GM13976 (cell line): ENCODE results near the gene RRP1.

Experiments
- DNase-seq: peaks from one replicate; pipeline ENCODE4 v3.0.0; 2012; ENCODE audit warnings: low spot score
- in situ Hi-C: fragments of 300-500 bp; cut with MboI; formaldehyde crosslinking; loops from one replicate; pipeline ENCODE4 v1.12.0; 2022; ENCODE audit warnings: low sequenced_read_pairs, mixed read lengths, inconsistent platforms; ENCODE audit not compliant: unreplicated experiment
- TF ChIP-seq, protein P1 (sequence below): IDR thresholded peaks from 2 replicates; pipeline ENCODE4 v1.5.1; 2012; ENCODE audit warnings: borderline replicate concordance, mild to moderate bottlenecking; ENCODE audit not compliant: insufficient read depth; ENCODE audit errors: extremely low read depth, missing control alignments, control extremely low read depth

The RRP1 gene

DNA sequence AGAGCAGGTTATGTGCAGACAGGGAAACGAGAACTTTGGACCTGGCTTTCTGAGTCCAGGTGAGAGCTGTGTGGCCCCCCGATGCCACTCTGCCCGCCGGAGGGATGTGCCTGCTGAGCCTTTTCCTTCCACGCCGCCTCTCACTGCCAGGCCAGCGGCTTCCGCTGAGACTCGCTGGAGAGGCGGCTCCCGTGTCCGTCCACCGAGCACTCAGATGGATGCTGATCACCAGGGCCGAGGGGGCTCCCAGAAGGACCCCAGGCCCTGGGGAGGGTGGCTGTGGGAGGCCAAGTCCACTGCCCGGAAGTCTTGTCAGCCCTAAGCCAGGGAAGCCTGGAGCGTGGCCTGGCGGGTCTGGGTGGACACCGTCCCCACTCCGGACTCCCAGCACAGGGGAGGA, 29.7 kb upstream of the RRP1 start:
- in situ Hi-C loops: no loop called here
- no peak for DNase-seq
- TF ChIP-seq, protein P1, sequence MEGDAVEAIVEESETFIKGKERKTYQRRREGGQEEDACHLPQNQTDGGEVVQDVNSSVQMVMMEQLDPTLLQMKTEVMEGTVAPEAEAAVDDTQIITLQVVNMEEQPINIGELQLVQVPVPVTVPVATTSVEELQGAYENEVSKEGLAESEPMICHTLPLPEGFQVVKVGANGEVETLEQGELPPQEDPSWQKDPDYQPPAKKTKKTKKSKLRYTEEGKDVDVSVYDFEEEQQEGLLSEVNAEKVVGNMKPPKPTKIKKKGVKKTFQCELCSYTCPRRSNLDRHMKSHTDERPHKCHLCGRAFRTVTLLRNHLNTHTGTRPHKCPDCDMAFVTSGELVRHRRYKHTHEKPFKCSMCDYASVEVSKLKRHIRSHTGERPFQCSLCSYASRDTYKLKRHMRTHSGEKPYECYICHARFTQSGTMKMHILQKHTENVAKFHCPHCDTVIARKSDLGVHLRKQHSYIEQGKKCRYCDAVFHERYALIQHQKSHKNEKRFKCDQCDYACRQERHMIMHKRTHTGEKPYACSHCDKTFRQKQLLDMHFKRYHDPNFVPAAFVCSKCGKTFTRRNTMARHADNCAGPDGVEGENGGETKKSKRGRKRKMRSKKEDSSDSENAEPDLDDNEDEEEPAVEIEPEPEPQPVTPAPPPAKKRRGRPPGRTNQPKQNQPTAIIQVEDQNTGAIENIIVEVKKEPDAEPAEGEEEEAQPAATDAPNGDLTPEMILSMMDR: no peak

DNA sequence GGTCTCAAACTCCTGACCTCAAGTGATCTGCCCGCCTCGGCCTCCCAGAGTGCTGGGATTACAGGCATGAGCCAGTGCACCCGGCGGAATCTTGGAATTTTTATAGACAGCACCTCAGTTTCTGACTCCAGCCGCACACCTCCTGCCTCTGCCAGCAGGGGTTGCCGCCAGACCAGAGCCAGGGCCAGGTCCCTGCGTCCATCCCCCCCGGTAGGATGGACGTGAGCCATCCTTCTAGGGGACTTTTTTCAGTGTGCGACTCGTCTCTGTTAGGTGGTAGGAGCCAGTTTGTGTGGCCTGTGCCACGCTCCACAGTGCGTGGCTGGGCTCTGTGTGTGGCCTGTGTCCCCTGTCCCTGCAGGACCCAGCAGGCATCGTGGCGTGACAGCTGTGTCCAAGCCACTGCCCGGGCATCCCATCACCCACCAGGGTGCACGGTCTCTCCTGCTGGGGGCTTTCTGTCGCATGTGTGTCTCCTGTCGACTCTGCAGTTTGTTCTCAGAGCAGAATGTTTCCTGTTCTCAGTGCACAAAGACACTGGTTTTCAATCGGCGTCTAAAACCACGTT, 28.9 kb upstream of the RRP1 start:
- no peak for DNase-seq
- TF ChIP-seq, protein P1: no peak
- in situ Hi-C loops: no loop called here

DNA sequence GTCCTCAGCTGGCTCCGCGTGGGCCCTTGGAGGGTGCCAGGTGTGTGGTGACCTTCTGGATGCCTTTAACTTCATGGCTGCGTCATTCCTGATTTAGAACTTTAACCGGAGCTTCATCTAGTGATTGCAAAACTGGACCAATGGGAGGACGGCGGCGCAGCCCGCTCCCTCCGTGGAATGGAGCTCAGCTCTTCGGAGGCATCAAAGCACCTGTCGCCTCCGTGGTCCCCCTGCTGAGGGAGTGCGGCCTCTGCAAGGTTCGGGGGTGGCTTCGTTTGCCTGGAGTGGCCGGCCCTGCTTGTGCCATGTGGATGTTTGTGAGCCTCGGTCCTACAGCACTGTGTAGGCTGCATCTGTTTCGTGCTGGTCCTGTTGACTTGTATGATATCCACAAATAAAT, 27.5 kb upstream of the RRP1 start:
- TF ChIP-seq, protein P1: no peak
- in situ Hi-C loops: no loop called here
- no peak for DNase-seq

DNA sequence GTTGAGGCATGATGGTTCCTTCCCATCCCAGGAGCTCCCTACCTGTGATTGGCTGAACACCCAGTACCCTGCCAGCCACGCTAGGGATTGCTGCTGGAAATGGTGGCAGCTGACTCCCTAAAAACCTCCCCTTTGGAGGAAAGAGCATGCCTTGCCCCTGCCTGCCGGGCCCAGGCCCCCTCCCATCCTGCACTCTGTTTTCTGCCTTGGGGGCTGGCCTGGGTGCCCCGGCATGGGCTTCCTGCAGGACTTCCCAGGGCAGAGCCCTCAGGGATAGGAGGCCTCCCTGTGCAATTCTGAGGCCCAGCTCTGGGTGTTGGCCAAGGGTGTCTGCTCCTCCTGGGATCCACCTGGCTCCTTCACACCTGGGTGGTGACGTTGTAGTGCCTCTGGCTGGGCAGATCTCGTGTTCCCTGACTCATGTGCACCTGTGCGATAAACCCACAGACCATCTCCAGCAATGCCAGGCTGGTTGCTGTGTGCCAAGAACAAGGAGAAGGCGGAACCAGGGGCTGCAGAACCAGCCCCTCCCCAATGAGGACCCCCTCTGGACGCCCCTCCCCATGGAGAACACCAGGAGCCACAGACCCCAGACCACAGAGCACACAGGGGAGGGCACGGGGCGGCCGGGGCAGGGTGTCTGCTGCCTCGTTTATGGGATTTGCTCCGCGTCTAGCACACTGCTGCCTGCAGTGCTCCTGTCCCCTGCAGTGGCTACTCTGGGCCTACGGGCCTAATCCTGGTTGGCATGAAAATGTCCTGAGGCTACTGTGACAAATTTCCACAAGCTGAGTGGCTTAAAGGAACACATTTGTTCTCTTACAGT, 26.9 kb upstream of the RRP1 start:
- no peak for DNase-seq
- TF ChIP-seq, protein P1: no peak
- in situ Hi-C loops: no loop called here

DNA sequence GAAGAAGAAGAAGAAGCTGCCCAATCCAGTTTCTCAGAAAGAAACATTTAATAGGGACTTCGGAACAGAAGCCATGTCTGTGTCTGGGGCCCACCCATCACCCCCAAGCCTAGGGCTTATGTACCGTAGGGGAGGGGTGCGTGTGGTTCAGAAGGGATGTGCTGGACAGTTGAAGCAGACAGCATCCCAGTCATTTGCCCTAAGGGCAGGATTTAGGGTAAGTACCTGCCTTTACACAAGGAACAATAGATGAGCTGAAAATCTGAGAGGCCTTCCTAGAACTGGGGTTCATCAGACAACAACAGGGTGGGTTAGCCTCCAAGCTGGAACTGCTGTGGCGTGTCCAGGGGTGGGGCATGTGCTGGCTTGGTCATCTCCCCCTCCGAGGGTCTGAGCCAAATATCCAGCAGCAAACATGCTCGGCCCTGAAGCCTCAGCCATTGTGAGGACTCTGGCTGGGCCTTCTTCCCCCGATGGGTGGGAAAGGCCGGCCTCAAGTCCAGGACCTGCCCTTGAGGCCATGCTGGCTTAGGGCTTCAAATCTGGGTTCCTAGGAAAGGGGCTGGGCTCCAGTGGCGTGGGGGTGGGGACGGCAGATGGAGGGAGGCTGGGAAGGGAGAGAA, 25.4 kb upstream of the RRP1 start:
- in situ Hi-C loops: no loop called here
- TF ChIP-seq, protein P1: no peak

DNA sequence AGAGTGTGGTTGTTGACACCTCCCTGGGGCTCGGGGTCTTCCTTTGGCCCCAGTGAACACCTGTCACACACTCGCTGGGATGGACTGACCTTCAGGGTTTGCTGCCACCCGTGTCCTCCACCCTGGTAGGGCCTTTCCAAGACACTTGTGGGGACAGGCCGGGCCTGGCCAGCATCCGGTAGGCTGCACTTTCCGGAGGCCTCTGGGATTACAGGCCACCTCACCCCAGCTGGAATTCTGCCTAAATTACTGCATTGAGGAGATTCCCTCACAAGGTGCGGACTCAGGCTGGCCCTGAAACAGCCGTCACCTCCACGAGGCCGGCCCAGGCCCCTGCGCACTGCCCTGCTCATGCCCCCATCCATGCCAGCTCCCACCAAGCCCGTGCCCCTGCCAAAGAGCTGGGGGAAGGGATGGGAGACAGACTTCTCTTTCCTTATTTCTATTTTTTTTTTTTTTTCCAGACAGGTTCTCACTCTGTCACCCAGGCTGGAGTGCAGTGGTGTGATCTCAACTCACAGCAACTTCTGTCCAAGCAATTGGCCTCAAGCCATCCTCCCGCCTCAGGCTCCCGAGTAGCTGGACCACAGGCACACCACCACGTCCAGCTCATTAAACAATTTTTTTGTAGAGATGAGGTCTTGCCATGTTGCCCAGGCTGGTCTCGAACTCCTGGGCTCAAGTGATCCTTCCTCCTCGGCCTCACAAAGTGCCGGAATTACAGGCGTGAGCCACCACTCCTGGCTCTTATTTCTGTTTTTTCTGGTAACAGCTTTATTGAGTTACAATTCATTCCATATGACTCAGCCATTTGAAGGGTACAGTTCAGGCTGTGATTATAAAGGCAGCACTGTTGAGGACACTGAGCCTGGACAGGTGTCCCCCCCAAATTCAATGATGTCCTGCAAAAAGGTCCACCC, 24.5 kb upstream of the RRP1 start:
- in situ Hi-C loops: no loop called here
- TF ChIP-seq, protein P1: no peak
- no peak for DNase-seq

More for the DNA sequence above, 25.4 kb upstream of the RRP1 start:
- DNase-seq: no peak
